GM12873 (cell line): ENCODE data around the gene SNRPD1.

Experiments
- TF ChIP-seq, protein P1 (sequence below): IDR thresholded peaks from 2 replicates; pipeline ENCODE4 v1.5.1; 2012; ENCODE audit warnings: low read depth, mild to moderate bottlenecking, moderate library complexity, low read length, control low read depth; ENCODE audit not compliant: insufficient read depth; ENCODE audit errors: missing control alignments

Gene SNRPD1

GRCh38 chr18:21653361-21653760 is 41.2 kb downstream of the SNRPD1 start:
- TF ChIP-seq, protein P1, sequence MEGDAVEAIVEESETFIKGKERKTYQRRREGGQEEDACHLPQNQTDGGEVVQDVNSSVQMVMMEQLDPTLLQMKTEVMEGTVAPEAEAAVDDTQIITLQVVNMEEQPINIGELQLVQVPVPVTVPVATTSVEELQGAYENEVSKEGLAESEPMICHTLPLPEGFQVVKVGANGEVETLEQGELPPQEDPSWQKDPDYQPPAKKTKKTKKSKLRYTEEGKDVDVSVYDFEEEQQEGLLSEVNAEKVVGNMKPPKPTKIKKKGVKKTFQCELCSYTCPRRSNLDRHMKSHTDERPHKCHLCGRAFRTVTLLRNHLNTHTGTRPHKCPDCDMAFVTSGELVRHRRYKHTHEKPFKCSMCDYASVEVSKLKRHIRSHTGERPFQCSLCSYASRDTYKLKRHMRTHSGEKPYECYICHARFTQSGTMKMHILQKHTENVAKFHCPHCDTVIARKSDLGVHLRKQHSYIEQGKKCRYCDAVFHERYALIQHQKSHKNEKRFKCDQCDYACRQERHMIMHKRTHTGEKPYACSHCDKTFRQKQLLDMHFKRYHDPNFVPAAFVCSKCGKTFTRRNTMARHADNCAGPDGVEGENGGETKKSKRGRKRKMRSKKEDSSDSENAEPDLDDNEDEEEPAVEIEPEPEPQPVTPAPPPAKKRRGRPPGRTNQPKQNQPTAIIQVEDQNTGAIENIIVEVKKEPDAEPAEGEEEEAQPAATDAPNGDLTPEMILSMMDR, result no peak

DNA sequence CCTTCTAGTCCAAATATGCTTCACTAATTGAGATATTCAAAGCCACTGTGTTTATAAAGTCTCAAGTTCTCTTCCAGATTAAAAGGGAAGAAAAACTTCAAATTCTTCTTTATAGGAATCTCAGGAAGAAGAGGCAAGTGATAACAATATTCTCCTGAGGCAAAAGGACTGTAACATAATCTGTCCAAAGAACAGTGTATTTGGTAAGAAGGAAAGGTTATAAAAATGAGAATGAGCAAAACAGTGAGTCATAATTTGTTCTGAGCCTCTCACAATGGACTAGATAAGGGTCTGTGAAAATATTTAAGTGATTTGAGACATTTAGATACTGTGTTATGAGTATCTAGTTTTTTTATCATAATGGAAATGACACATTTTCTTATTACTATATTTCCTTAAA is 44.3 kb downstream of the SNRPD1 start:
- TF ChIP-seq, protein P1, result no peak

GRCh38 chr18:21660078-21660477 is 48.0 kb downstream of the SNRPD1 start:
- TF ChIP-seq, protein P1, result no peak

GRCh38 chr18:21662581-21662980 is 50.5 kb downstream of the SNRPD1 start:
- TF ChIP-seq, protein P1, result no peak

- TF ChIP-seq, protein P1, result no peak
Observed at GRCh38 chr18:21663578-21663977, 51.5 kb downstream of the SNRPD1 start.

GRCh38 chr18:21664069-21664468 is 52.0 kb downstream of the SNRPD1 start:
- TF ChIP-seq, protein P1, result no peak

- TF ChIP-seq, protein P1, result no peak
Observed at GRCh38 chr18:21669736-21670285, 57.7 kb downstream of the SNRPD1 start.
